ENCODE data around the gene PARP12. TPM values are rescaled to one million over a fixed set of nuclear protein-coding genes. Genes with fewer than 3 reads are reported as not detected.

Gene PARP12
- total and polyA plus RNA-seq, 2 of the 8 experiments (the other 6 are each of a cell fraction or from before 2014, with no cell fraction given), result 9.0 to 21.5 TPM

DNA sequence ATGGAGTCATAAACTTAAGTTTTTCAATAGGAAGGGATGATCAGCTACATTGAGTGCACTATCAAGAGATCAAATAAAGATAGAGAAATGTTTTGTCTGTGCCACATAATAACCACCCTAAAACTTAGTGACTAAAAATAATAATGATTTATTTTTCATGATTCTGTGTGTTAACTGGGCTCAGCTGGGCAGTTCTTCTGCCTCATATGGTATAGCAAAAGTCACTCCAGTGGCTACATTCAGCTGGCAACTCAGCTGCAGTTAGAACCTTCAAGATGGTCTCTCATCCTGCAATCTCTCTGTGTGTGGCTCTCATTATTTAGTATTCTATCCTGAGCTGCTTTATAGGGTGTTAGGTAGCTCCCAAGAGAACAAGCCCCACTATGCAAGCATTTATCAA is 7.8 kb upstream of the PARP12 start:
- no peak for FAIRE-seq
- H2BK120ac ChIP-seq (replicated peaks; ENCODE audit: low read depth, low read length), result no peak overlapping the region
- H3K4me2 ChIP-seq (ENCODE audit: insufficient read depth in 1 of 2, low read depth in 2 of 2, low read length in 2 of 2), result no peak overlapping the region
- H3K9me3 ChIP-seq (ENCODE audit: insufficient read depth in 2 of 2, low read depth in 1 of 2, low read length in 1 of 2), result no peaks in the 10 kb centered on the region
- H3K23me2 ChIP-seq (ENCODE audit: low read depth, low read length), result no peaks in the 10 kb centered on the region
- ChIA-PET POLR2A (ENCODE audit: partially characterized antibody) (no interaction called here), CTCF (ENCODE audit: partially characterized antibody) (interaction anchor here (0.7 to 1.9 kb wide), 5 partner anchors 9 to 468 kb away, joined by 3 to 7 read pairs (median 3); no protein-coding TSS in a partner anchor)
- H3K18ac ChIP-seq (ENCODE audit: extremely low read depth, low read length), result no peak overlapping the region
- no peak overlapping the region for H2AK5ac ChIP-seq (ENCODE audit: low read depth, low read length)
- H3K4me1 ChIP-seq (replicated peaks in 1 of 4; ENCODE audit: control insufficient read depth in 3 of 4, insufficient read depth in 4 of 4, low read length in 3 of 4), result no peaks in the 10 kb centered on the region
- H3K9ac ChIP-seq (replicated peaks in 1 of 4; ENCODE audit: extremely low read depth in 1 of 4, low read depth in 3 of 4, low read length in 3 of 4), result no peak overlapping the region
- H3K4me3 ChIP-seq (ENCODE audit: extremely low read depth in 1 of 4, insufficient read depth in 2 of 4, low read depth in 3 of 4, low read length in 4 of 4), result no peak overlapping the region
- H2BK20ac ChIP-seq (ENCODE audit: low read length), result no peak overlapping the region
- no peaks in the 10 kb centered on the region for H4K20me1 ChIP-seq (replicated peaks in 1 of 2; ENCODE audit: control insufficient read depth in 1 of 2, insufficient read depth in 2 of 2, low read length in 2 of 2)
- no peak overlapping the region for H2BK5ac ChIP-seq (ENCODE audit: low read depth, low read length)
- H3K36me3 ChIP-seq (ENCODE audit: control insufficient read depth in 2 of 4, insufficient read depth in 4 of 4, low read length in 3 of 4), result no peaks in the 10 kb centered on the region
- no peak overlapping the region for H2BK12ac ChIP-seq (ENCODE audit: low read depth, low read length)
- no peak overlapping the region for H2BK15ac ChIP-seq (ENCODE audit: low read length)
- no peak overlapping the region for H3K27ac ChIP-seq (ENCODE audit: low read depth, low read length)
- H3K56ac ChIP-seq (replicated peaks; ENCODE audit: insufficient read length, low read depth, low read length), result no peak overlapping the region
- no peak overlapping the region for H3K23ac ChIP-seq (ENCODE audit: insufficient read length)
- no peak for DNase-seq (ENCODE audit: low read depth in 1 of 2, low spot score in 2 of 2)
- H3K4ac ChIP-seq (replicated peaks; ENCODE audit: insufficient read length, low read depth, low read length), result no peak overlapping the region
- H4K5ac ChIP-seq (ENCODE audit: insufficient read length, low read depth, low read length), result no peak overlapping the region
- H3K79me1 ChIP-seq (ENCODE audit: low read depth, low read length), result no peaks in the 10 kb centered on the region
- H3K14ac ChIP-seq (ENCODE audit: insufficient read length), result no peak overlapping the region
- H4K91ac ChIP-seq (replicated peaks; ENCODE audit: insufficient read length, low read length), result no peak overlapping the region
- no peak overlapping the region for H4K8ac ChIP-seq (ENCODE audit: extremely low read depth, insufficient read depth, low read length)
- no peak overlapping the region for H2AFZ ChIP-seq (ENCODE audit: low read length)
- H3K27me3 ChIP-seq (replicated peaks in 1 of 4; ENCODE audit: control insufficient read depth in 3 of 4, extremely low read depth in 1 of 4, insufficient read depth in 3 of 4, low read length in 3 of 4), result 0 out of 7 replicates have a peak, but pooled peaks cover 0 to 2% (median 0%) of the 10 kb centered on the region in 4 experiments
- H3K79me2 ChIP-seq (ENCODE audit: control insufficient read depth in 1 of 2, insufficient read depth in 2 of 2, low read length in 2 of 2), result no peaks in the 10 kb centered on the region
- no peak for TF ChIP-seq POLR2AphosphoS5 (IDR thresholded peaks at IDR 0.05; ENCODE audit: low read depth, low read length)
- TF ChIP-seq BCL11A (IDR thresholded peaks at IDR 0.05; ENCODE audit: low read depth in 2 of 2, low read length in 2 of 2), result no peak
- no peak for TF ChIP-seq JUN (IDR thresholded peaks at IDR 0.05; ENCODE audit: low read depth, low read length)
- no peak for TF ChIP-seq CHD2 (IDR thresholded peaks at IDR 0.05; ENCODE audit: low read length)

Measured in H1 (cell line).